Measurements from ENCODE around the gene HMX1. TPM values are rescaled to one million over a fixed set of nuclear protein-coding genes. Genes with fewer than 3 reads are reported as not detected.

Gene HMX1
- total and polyA plus RNA-seq, 2 donors (not counting 3 experiments of a cell fraction or from before 2014, with no cell fraction given) = not detected

- FAIRE-seq (no peak), DNase-seq (ENCODE audit: low read depth, low spot score) (no peak)
- intact Hi-C loops (cut with micrococcal nuclease) = no loop called here
- POLR2A ChIA-PET = no interaction called here
- Histone ChIP-seq H3K27me3 (ENCODE audit: control insufficient read depth in 2 of 2, insufficient read depth in 2 of 2, low read length in 2 of 2) (no peaks in the 10 kb centered on the region), H3K4me2 (ENCODE audit: insufficient read depth, low read length) (no peak overlapping the region), H3K4me1 (ENCODE audit: control insufficient read depth, extremely low read depth, insufficient read depth, low read length) (no peaks in the 10 kb centered on the region), H3K79me2 (ENCODE audit: control insufficient read depth, insufficient read depth, low read length) (no peaks in the 10 kb centered on the region), H3K4me3 (replicated peaks in 1 of 3; ENCODE audit: insufficient read depth in 1 of 3, low read depth in 1 of 3, low read length in 3 of 3) (no peak overlapping the region), H3K36me3 (ENCODE audit: control insufficient read depth in 2 of 2, extremely low read depth in 1 of 2, insufficient read depth in 2 of 2, low read length in 2 of 2) (no peaks in the 10 kb centered on the region), H3K9me1 (replicated peaks; ENCODE audit: control insufficient read depth, extremely low read depth, insufficient read depth, low read length) (no peaks in the 10 kb centered on the region), H2AFZ (ENCODE audit: low read depth, low read length) (no peak overlapping the region), H3K27ac (ENCODE audit: insufficient read depth, low read depth, low read length) (no peak overlapping the region), H3K9me3 (replicated peaks; ENCODE audit: control insufficient read depth, insufficient read depth, low read length) (no peaks in the 10 kb centered on the region), H3K9ac (replicated peaks; ENCODE audit: extremely low read depth, insufficient read depth, low read length) (no peak overlapping the region), H4K20me1 (replicated peaks; ENCODE audit: control insufficient read depth, extremely low read depth, insufficient read depth, low read length) (no peaks in the 10 kb centered on the region)
- dilution Hi-C loops (cut with MboI; ENCODE audit: extremely low pct_ligation_motif_present, low sequenced_read_pairs) = no loop called here
- CTCF ChIA-PET = no interaction called here
- no TSS peak for BruUV-seq (replicated peaks)
- no peak for TF ChIP-seq MAX (IDR thresholded peaks at IDR 0.05; ENCODE audit: insufficient read depth, insufficient read length)
- TF ChIP-seq GATA2 (IDR thresholded peaks at IDR 0.05; ENCODE audit: insufficient read depth, insufficient read length, low read depth, low read length) = no peak
- no peak for TF ChIP-seq POLR2A (IDR thresholded peaks at IDR 0.05; ENCODE audit: low read depth, low read length)
- TF ChIP-seq JUN (IDR thresholded peaks at IDR 0.05; ENCODE audit: borderline replicate concordance, insufficient read depth, insufficient read length, low read depth) = no peak
- no peak for TF ChIP-seq CTCF (IDR thresholded peaks at IDR 0.05; ENCODE audit: extremely low read depth in 1 of 2, insufficient read depth in 1 of 2, low read depth in 1 of 2, low read length in 2 of 2)
- TF ChIP-seq FOS (IDR thresholded peaks at IDR 0.05; ENCODE audit: borderline replicate concordance, insufficient read depth, low read length) = no peak
- TF ChIP-seq MYC (IDR thresholded peaks at IDR 0.05; ENCODE audit: low read depth, low read length) = no peak
- no peak for TF ChIP-seq POLR2AphosphoS5 (IDR thresholded peaks at IDR 0.05; ENCODE audit: insufficient read depth, low read depth, low read length)
- TF ChIP-seq EZH2 (IDR thresholded peaks at IDR 0.05; ENCODE audit: borderline replicate concordance, low read depth, low read length, severe bottlenecking) = no peak
Measured at GRCh38 chr4:8913858-8914460, 42.3 kb upstream of the HMX1 start.
